ENCODE data around the gene CLASP1.

Gene CLASP1

DNA sequence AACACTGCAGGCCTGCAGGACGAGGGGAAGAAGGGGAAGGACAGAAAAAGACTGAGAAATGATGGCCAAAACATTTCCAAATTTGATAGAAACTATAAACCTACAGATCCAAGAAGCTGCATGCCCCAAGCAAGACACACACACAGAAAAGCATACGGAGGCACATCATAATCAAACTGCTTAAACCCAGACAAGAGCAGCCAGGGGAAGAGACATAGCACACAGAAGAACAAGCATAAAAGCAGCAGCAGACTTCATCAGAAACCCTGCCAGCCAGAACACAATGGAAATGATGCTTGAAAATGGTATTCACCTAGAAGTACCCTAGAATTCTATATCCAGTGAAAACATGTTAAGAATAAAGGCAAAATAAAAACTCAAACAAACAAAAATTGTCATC, 175.8 kb downstream of the CLASP1 start:
- no peak for DNase-seq (ENCODE audit: low read depth)
- no peak overlapping the region for H3K4me3 ChIP-seq (ENCODE audit: control insufficient read depth, low read depth, low read length)
- TF ChIP-seq, protein P1, sequence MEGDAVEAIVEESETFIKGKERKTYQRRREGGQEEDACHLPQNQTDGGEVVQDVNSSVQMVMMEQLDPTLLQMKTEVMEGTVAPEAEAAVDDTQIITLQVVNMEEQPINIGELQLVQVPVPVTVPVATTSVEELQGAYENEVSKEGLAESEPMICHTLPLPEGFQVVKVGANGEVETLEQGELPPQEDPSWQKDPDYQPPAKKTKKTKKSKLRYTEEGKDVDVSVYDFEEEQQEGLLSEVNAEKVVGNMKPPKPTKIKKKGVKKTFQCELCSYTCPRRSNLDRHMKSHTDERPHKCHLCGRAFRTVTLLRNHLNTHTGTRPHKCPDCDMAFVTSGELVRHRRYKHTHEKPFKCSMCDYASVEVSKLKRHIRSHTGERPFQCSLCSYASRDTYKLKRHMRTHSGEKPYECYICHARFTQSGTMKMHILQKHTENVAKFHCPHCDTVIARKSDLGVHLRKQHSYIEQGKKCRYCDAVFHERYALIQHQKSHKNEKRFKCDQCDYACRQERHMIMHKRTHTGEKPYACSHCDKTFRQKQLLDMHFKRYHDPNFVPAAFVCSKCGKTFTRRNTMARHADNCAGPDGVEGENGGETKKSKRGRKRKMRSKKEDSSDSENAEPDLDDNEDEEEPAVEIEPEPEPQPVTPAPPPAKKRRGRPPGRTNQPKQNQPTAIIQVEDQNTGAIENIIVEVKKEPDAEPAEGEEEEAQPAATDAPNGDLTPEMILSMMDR (conservative IDR thresholded peaks at IDR 0.05; ENCODE audit: control insufficient read depth, insufficient read depth, low read depth, low read length): no peak

GRCh38 chr2:121472470-121472993, 176.7 kb downstream of the CLASP1 start:
- TF ChIP-seq, protein P1 (conservative IDR thresholded peaks at IDR 0.05; ENCODE audit: control insufficient read depth, insufficient read depth, low read depth, low read length): no peak
- H3K4me3 ChIP-seq (ENCODE audit: control insufficient read depth, low read depth, low read length): no peak overlapping the region
- DNase-seq (ENCODE audit: low read depth): no peak

DNA sequence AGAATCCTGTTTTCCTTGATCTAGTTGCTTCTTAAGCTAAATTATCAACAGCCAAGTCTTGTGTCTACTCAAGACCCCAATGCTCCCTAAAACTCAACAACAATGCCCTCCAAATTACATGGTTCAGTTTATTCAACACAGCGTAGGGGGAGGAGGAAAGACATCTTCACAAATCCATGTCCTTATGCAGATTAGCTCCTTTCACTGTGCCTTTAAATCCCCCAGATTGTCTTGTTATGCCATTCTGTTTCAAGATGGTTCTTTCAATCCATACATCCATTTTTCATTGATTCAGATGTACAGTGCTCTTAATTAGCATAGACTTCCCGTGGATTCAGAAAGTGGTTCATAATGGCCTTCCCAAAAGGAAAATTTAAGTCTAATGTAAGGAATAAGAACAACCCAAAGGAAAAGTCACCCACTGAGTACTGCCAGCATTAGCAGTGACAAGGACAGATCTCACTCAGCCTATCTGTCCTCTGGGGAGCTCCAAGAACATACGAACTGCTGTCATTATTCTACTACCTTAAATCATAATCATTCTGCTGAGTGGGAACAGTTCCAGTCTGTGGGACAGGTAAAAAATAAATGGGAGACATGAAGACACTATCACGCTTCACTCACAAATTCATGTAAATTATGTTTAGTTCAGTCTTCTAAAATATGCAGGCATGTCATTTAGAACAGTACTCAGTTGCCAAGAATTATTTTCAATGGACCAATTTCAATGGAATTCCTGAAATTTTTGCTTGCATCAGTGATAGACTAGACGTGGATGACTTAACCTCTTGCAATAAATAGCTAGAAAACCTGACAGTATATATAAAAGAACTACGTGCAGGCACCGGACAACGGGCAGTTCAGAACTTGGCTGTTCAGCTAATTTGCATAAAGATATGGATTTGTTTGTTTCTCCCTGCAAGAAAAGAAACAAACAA, 177.5 kb downstream of the CLASP1 start:
- DNase-seq (ENCODE audit: low read depth): peak; percentile 39
- no peak overlapping the region for H3K4me3 ChIP-seq (ENCODE audit: control insufficient read depth, low read depth, low read length)
- TF ChIP-seq, protein P1 (conservative IDR thresholded peaks at IDR 0.05; ENCODE audit: control insufficient read depth, insufficient read depth, low read depth, low read length): no peak

GRCh38 chr2:121470917-121471316, 178.3 kb downstream of the CLASP1 start:
- no peak overlapping the region for H3K4me3 ChIP-seq (ENCODE audit: control insufficient read depth, low read depth, low read length)
- no peak for DNase-seq (ENCODE audit: low read depth)
- TF ChIP-seq, protein P1 (conservative IDR thresholded peaks at IDR 0.05; ENCODE audit: control insufficient read depth, insufficient read depth, low read depth, low read length): no peak

DNA sequence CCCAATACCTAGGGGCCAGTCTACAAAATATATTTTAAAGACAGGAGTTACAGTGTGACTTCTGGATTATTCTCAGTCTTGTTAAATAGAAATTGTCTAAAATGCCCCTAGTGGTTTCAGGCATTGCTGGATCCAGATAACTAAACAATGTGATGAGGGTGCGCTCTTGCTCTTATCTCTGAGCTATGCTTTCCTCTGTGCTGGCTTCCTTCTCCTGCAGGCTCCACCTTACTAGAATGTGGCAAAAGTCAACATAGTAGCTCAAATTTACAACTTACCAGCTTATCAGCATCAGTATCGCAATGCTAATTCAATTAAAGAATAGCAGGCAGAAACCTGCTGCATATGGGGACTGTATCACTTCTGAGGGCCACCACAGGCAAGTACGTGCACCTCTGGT, 179.9 kb downstream of the CLASP1 start:
- H3K4me3 ChIP-seq (ENCODE audit: control insufficient read depth, low read depth, low read length): no peak overlapping the region
- no peak for DNase-seq (ENCODE audit: low read depth)
- TF ChIP-seq, protein P1 (conservative IDR thresholded peaks at IDR 0.05; ENCODE audit: control insufficient read depth, insufficient read depth, low read depth, low read length): no peak

DNA sequence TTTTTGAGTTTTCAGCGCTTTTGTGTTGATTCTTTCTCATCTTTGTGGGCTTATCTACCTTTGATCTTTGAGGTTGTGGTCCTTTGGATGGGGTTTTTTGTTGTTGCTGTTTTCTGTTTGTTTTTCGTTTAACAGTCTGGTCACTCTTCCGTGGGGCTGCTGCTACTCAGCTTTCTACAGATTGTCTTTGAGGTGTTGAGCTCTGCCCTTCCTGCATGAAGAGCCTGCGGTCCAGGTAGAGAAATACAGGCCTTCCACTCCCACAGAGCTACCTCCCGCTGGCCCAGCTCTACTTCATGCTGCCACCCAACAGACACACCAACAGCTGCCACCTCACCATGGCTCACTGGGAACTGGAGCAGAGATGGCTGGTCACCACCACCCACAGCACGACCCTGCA, 180.3 kb downstream of the CLASP1 start:
- DNase-seq (ENCODE audit: low read depth): no peak
- H3K4me3 ChIP-seq (ENCODE audit: control insufficient read depth, low read depth, low read length): no peak overlapping the region
- TF ChIP-seq, protein P1 (conservative IDR thresholded peaks at IDR 0.05; ENCODE audit: control insufficient read depth, insufficient read depth, low read depth, low read length): no peak

Data from fibroblast of mammary gland (primary cell).